Fibroblast of the conjunctiva (primary cell): ENCODE measurements around the gene SLC22A3.
"Not testable (repeated sequence)": the region's sequence is repeated elsewhere in the genome, so short reads cannot be mapped to it uniquely, and the experiment has no call there.

Source experiments
- DNase-seq: peaks from one replicate; pipeline ENCODE4 v3.0.0-alpha.2; 2010; ENCODE audit warnings: low read depth

SLC22A3 gene

GRCh38 chr6:160445130-160445529 is 97.0 kb downstream of the SLC22A3 start:
- no peak for DNase-seq

GRCh38 chr6:160447350-160447749 is 99.2 kb downstream of the SLC22A3 start:
- no peak for DNase-seq

- not testable (repeated sequence) for DNase-seq
Measured at GRCh38 chr6:160449787-160450186, 101.6 kb downstream of the SLC22A3 start.

- DNase-seq: no peak
Measured at GRCh38 chr6:160450849-160451248, 102.7 kb downstream of the SLC22A3 start.

GRCh38 chr6:160454303-160454702 is 106.1 kb downstream of the SLC22A3 start:
- DNase-seq: no peak

GRCh38 chr6:160455081-160455480 is 106.9 kb downstream of the SLC22A3 start:
- DNase-seq: no peak

GRCh38 chr6:160455541-160456213 is 107.5 kb downstream of the SLC22A3 start:
- peak; percentile 49 for DNase-seq

- no peak for DNase-seq
Measured at GRCh38 chr6:160456214-160456546, 108.0 kb downstream of the SLC22A3 start.

GRCh38 chr6:160457823-160458222 is 109.6 kb downstream of the SLC22A3 start:
- DNase-seq: no peak

- DNase-seq: no peak
Measured at GRCh38 chr6:160461641-160462040, 113.5 kb downstream of the SLC22A3 start.

- no peak for DNase-seq
Measured at GRCh38 chr6:160462116-160462515, 113.9 kb downstream of the SLC22A3 start.

- DNase-seq: peak; percentile 33
Measured at GRCh38 chr6:160462551-160463109, 114.5 kb downstream of the SLC22A3 start.

GRCh38 chr6:160464744-160465143 is 116.6 kb downstream of the SLC22A3 start:
- DNase-seq: no peak

- DNase-seq: not testable (repeated sequence)
Measured at GRCh38 chr6:160467261-160467871, 119.2 kb downstream of the SLC22A3 start.

- DNase-seq: no peak
Measured at GRCh38 chr6:160469153-160469552, 121.0 kb downstream of the SLC22A3 start.

- DNase-seq: not testable (repeated sequence)
Measured at GRCh38 chr6:160476056-160476455, 127.9 kb downstream of the SLC22A3 start.

- not testable (repeated sequence) for DNase-seq
Measured at GRCh38 chr6:160477072-160477471, 128.9 kb downstream of the SLC22A3 start.

GRCh38 chr6:160477901-160478300 is 129.7 kb downstream of the SLC22A3 start:
- no peak for DNase-seq

GRCh38 chr6:160487116-160487515 is 138.9 kb downstream of the SLC22A3 start:
- no peak for DNase-seq

- DNase-seq: no peak
Measured at GRCh38 chr6:160489091-160489490, 140.9 kb downstream of the SLC22A3 start.

- no peak for DNase-seq
Measured at GRCh38 chr6:160494576-160494975, 146.4 kb downstream of the SLC22A3 start.

- DNase-seq: no peak
Measured at GRCh38 chr6:160500639-160501038, 152.5 kb downstream of the SLC22A3 start.
